PC-9 (cell line): ENCODE data around the gene ACER3. TPM values are rescaled to one million over a fixed set of nuclear protein-coding genes. Genes with fewer than 3 reads are reported as not detected.

Experiments used
- BruUV-seq: library from RNA; stranded (reverse); fragments of 400-500 nt; replicated peaks from 2 replicates; lab custom pipeline; 2021; lab: Mats Ljungman, UMichigan
- CTCF ChIA-PET: fragments of 300-600 bp; sonication (Branson Sonifier 250); formaldehyde crosslinking; loops from one replicate; lab custom pipeline; 2022; ENCODE audit warnings: antibody characterized with exemption; lab: Charles Lee
- POLR2A ChIA-PET: fragments of 300-600 bp; sonication (Branson Sonifier 250); formaldehyde crosslinking; loops from one replicate; lab custom pipeline; 2022; ENCODE audit warnings: antibody characterized with exemption; ENCODE audit not compliant: unreplicated experiment; lab: Charles Lee
- DNase-seq, 2 experiments: peaks; one replicate each; pipeline versions ENCODE4 v3.0.0 to v3.0.0-alpha.2; 2015 to 2022; ENCODE audit warnings: mixed read lengths in 1 of 2
- H2AFZ ChIP-seq: fragments of 200-600 bp; sonication (generic); 2 replicates; pipeline ENCODE4 v1.8.1; 2017; ENCODE audit warnings: antibody characterized with exemption
- H3F3A ChIP-seq: fragments of 200-600 bp; sonication (generic); 2 replicates; pipeline ENCODE4 v1.8.1; 2017; ENCODE audit warnings: antibody characterized with exemption, mild to moderate bottlenecking, low read depth; ENCODE audit not compliant: insufficient read depth
- H3K27ac ChIP-seq: fragments of 200-600 bp; sonication (generic); 2 replicates; pipeline ENCODE4 v1.6.1; 2016; ENCODE audit warnings: mixed run types
- H3K27me3 ChIP-seq: fragments of 200-600 bp; sonication (generic); 2 replicates; pipeline ENCODE4 v1.6.1; 2016; ENCODE audit warnings: low read depth, mixed run types; ENCODE audit not compliant: insufficient read depth
- H3K36me3 ChIP-seq: fragments of 200-600 bp; sonication (generic); 2 replicates; pipeline ENCODE4 v1.6.1; 2016; ENCODE audit warnings: low read depth, mixed run types
- H3K4me1 ChIP-seq: fragments of 200-600 bp; sonication (generic); replicated peaks from 2 replicates; pipeline ENCODE4 v1.6.1; 2016; ENCODE audit warnings: mixed run types; ENCODE audit not compliant: insufficient read depth
- H3K4me2 ChIP-seq: fragments of 200-600 bp; sonication (generic); 2 replicates; pipeline ENCODE4 v1.6.1; 2017; ENCODE audit warnings: mixed run types
- H3K4me3 ChIP-seq: fragments of 200-600 bp; sonication (generic); 2 replicates; pipeline ENCODE4 v1.6.1; 2016; ENCODE audit warnings: mixed run types
- H3K79me2 ChIP-seq: fragments of 200-600 bp; sonication (generic); 2 replicates; pipeline ENCODE4 v1.6.1; 2017; ENCODE audit warnings: low read depth, mixed run types
- H3K9me2 ChIP-seq: fragments of 200-600 bp; sonication (generic); 2 replicates; pipeline ENCODE4 v1.8.1; 2017; ENCODE audit warnings: mild to moderate bottlenecking; ENCODE audit not compliant: insufficient read depth
- H3K9me3 ChIP-seq: fragments of 200-600 bp; sonication (generic); 2 replicates; pipeline ENCODE4 v1.8.1; 2016; ENCODE audit warnings: low read depth; ENCODE audit not compliant: insufficient read depth
- H4K20me1 ChIP-seq: fragments of 200-600 bp; sonication (generic); 2 replicates; pipeline ENCODE4 v1.8.1; 2017; ENCODE audit not compliant: insufficient read depth
- EZH2 ChIP-seq: fragments of 200-600 bp; sonication (generic); IDR thresholded peaks from 2 replicates; pipeline ENCODE4 v1.8.0; 2017; ENCODE audit warnings: antibody characterized with exemption, low read depth
- intact Hi-C: fragments of 100-400 bp; cut with micrococcal nuclease; formaldehyde crosslinking; loops from one replicate; pipeline ENCODE4 v1.10.0; 2022; ENCODE audit not compliant: unreplicated experiment
- total RNA-seq: library from RNA; stranded (reverse); gene quantifications from 2 replicates; pipeline ENCODE4 v1.2.3, GENCODE V29; 2021
- TF ChIP-seq, protein P1 (sequence below): fragments of 200-600 bp; sonication (generic); conservative IDR thresholded peaks from 2 replicates; pipeline ENCODE4 v1.6.1; 2017; ENCODE audit warnings: mixed run types, antibody characterized with exemption, mild to moderate bottlenecking, moderate library complexity

Gene ACER3
- total RNA-seq, 1 experiment from 2014 or later = 21.3 TPM

DNA sequence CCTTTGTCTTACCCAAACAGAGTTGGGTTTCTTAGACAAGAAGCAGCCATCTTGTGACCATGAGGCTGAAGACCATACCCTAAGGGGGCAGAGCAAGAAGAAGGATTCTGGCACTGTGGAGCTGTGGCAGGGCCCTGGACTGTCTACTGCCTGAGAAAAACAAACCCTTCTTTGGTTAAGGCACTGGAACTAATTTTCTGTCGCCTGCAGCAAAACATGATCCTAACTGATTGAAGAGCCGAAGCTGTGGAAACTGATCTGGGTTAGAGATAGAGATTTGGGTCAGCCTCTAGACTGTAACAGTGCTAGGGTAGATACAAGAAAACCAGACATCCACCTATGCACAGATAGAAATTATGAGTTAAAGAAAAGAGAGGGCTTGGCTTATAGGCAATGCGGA lies 11.3 kb upstream of the ACER3 start:
- Histone ChIP-seq H4K20me1 (no peaks in the 10 kb centered on the region), H3K9me3 (no peaks in the 10 kb centered on the region), H3K4me3 (no peak overlapping the region), H3K4me2 (no peak overlapping the region), H3K9me2 (no peaks in the 10 kb centered on the region), H2AFZ (no peak overlapping the region), H3K27me3 (no peaks in the 10 kb centered on the region), H3K79me2 (no peaks in the 10 kb centered on the region), H3K27ac (no peak overlapping the region), H3K36me3 (no peaks in the 10 kb centered on the region), H3F3A (no peaks in the 10 kb centered on the region), H3K4me1 (no peaks in the 10 kb centered on the region)
- POLR2A ChIA-PET = no interaction called here
- no peak for DNase-seq
- CTCF ChIA-PET = no interaction called here
- BruUV-seq = no TSS peak
- TF ChIP-seq, protein P1, sequence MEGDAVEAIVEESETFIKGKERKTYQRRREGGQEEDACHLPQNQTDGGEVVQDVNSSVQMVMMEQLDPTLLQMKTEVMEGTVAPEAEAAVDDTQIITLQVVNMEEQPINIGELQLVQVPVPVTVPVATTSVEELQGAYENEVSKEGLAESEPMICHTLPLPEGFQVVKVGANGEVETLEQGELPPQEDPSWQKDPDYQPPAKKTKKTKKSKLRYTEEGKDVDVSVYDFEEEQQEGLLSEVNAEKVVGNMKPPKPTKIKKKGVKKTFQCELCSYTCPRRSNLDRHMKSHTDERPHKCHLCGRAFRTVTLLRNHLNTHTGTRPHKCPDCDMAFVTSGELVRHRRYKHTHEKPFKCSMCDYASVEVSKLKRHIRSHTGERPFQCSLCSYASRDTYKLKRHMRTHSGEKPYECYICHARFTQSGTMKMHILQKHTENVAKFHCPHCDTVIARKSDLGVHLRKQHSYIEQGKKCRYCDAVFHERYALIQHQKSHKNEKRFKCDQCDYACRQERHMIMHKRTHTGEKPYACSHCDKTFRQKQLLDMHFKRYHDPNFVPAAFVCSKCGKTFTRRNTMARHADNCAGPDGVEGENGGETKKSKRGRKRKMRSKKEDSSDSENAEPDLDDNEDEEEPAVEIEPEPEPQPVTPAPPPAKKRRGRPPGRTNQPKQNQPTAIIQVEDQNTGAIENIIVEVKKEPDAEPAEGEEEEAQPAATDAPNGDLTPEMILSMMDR = no peak
- TF ChIP-seq EZH2 = no peak
- intact Hi-C loops = no loop called here

DNA sequence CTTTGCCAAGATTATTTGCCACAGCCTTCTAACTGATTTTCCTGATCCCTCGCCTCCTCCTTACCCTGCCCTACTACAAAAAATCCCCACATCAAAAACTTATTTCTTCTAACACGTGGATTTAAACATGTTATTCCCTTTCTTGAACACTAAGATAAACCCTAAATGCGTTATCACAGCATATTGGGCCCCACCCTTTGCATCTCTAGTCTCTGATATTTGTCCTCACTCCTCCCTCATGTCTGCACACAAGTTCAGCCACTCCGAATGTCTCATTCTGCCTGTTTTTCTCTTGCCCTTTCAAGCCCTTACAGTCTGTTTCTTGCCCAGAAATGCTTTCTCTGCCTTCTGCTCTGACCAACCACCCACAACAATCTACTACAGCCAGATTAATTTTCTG lies 10.6 kb upstream of the ACER3 start:
- intact Hi-C loops = no loop called here
- H3K9me3 ChIP-seq = no peaks in the 10 kb centered on the region
- no TSS peak for BruUV-seq
- no peak overlapping the region for H3K4me3 ChIP-seq
- H3K36me3 ChIP-seq = no peaks in the 10 kb centered on the region
- no peaks in the 10 kb centered on the region for H3K27me3 ChIP-seq
- no peak for DNase-seq
- H3K79me2 ChIP-seq = no peaks in the 10 kb centered on the region
- H3K27ac ChIP-seq = no peak overlapping the region
- H3K4me2 ChIP-seq = no peak overlapping the region
- H3F3A ChIP-seq = no peaks in the 10 kb centered on the region
- H4K20me1 ChIP-seq = no peaks in the 10 kb centered on the region
- ChIA-PET POLR2A (no interaction called here), CTCF (no interaction called here)
- no peaks in the 10 kb centered on the region for H3K9me2 ChIP-seq
- no peak overlapping the region for H2AFZ ChIP-seq
- TF ChIP-seq, protein P1 = no peak
- no peak for TF ChIP-seq EZH2
- no peaks in the 10 kb centered on the region for H3K4me1 ChIP-seq

DNA sequence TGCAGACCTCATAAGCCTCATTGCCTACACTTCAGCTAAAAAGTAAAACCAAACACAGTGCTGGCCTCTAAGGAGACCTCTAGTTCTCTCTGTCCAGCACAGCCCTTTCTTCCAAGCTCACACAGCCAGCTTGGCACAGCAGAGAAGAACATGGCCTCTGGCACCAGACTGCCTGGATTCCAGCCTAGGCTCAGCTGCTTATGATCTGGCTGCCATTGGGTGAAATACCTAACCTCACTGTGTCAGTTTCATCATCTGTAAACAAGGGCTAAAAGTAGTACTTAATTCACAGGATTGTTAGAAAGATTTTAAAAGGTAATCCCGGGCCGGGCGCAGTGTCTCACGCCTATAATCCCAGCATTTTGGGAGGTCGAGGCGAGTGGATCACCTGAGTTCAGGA lies 9.9 kb upstream of the ACER3 start:
- intact Hi-C loops = no loop called here
- H3K79me2 ChIP-seq = no peaks in the 10 kb centered on the region
- H3K9me3 ChIP-seq = no peaks in the 10 kb centered on the region
- no peak overlapping the region for H2AFZ ChIP-seq
- H3K36me3 ChIP-seq = no peaks in the 10 kb centered on the region
- no peaks in the 10 kb centered on the region for H3K4me1 ChIP-seq
- H3F3A ChIP-seq = no peaks in the 10 kb centered on the region
- ChIA-PET CTCF (no interaction called here), POLR2A (no interaction called here)
- no peak overlapping the region for H3K4me2 ChIP-seq
- H3K4me3 ChIP-seq = no peak overlapping the region
- no peaks in the 10 kb centered on the region for H3K27me3 ChIP-seq
- TF ChIP-seq, protein P1 = no peak
- TF ChIP-seq EZH2 = no peak
- no peaks in the 10 kb centered on the region for H3K9me2 ChIP-seq
- peak in 1 of 2 experiments; percentile 32 for DNase-seq
- BruUV-seq = no TSS peak
- no peak overlapping the region for H3K27ac ChIP-seq
- H4K20me1 ChIP-seq = no peaks in the 10 kb centered on the region
